ENCODE results near the gene LRBA.
A peak's percentile ranks its signal among the peaks of the same experiment; 100 is the strongest.

The LRBA gene

DNA sequence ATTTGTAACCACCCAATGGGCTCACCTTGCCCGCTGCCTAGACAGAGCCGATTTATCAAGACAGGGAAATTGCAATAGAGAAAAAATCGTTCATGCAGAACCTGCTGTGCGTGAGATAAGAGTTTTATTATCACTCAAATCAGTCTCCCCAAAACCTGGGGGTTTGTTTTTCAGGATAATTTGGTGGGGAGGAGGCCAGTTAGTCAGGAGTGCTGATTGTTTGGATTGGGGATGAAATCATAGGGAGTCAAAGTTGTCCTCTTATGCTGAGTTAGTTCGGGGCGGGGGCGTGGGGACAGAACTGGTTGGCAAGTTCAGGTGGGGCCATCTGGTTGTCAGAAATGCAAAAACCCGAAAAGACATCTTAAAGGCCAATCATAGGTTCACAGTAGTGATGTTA lies 230.1 kb downstream of the LRBA start:
- TF ChIP-seq, protein P1, sequence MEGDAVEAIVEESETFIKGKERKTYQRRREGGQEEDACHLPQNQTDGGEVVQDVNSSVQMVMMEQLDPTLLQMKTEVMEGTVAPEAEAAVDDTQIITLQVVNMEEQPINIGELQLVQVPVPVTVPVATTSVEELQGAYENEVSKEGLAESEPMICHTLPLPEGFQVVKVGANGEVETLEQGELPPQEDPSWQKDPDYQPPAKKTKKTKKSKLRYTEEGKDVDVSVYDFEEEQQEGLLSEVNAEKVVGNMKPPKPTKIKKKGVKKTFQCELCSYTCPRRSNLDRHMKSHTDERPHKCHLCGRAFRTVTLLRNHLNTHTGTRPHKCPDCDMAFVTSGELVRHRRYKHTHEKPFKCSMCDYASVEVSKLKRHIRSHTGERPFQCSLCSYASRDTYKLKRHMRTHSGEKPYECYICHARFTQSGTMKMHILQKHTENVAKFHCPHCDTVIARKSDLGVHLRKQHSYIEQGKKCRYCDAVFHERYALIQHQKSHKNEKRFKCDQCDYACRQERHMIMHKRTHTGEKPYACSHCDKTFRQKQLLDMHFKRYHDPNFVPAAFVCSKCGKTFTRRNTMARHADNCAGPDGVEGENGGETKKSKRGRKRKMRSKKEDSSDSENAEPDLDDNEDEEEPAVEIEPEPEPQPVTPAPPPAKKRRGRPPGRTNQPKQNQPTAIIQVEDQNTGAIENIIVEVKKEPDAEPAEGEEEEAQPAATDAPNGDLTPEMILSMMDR (IDR thresholded peaks at IDR 0.05; ENCODE audit: insufficient read depth, missing control alignments), result no peak
- no peak for DNase-seq (ENCODE audit: insufficient read length, low spot score)
- no peak for FAIRE-seq

GRCh38 chr4:150784305-150784704 lies 230.8 kb downstream of the LRBA start:
- DNase-seq (ENCODE audit: insufficient read length, low spot score) (no peak), FAIRE-seq (no peak)
- TF ChIP-seq, protein P1 (IDR thresholded peaks at IDR 0.05; ENCODE audit: insufficient read depth, missing control alignments), result no peak

DNA sequence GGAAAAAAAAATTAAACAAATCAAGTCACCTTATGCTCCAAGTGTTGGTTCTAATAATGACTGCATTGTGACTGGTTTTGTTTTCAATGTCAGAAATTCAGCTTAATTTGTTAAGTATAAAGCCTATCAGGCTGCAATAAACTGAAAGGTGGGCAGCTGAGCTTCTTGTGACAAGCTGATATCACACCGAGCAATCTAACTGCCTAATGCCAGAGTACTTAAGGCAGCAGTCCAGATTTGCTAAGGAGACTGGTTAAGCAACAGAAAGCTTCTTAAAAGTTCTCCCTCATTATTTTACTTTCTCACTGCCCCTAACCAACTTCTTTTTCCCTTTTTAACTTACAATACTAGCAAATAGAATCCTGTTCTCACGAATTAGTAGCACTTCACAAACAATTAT lies 232.2 kb downstream of the LRBA start:
- TF ChIP-seq, protein P1 (IDR thresholded peaks at IDR 0.05; ENCODE audit: insufficient read depth, missing control alignments), result no peak
- DNase-seq (ENCODE audit: insufficient read length, low spot score) (no peak), FAIRE-seq (peak; percentile 55)

- TF ChIP-seq, protein P1 (IDR thresholded peaks at IDR 0.05; ENCODE audit: insufficient read depth, missing control alignments), result no peak
- peak; percentile 38 for FAIRE-seq
- no peak for DNase-seq (ENCODE audit: insufficient read length, low spot score)
These were observed 232.8 kb downstream of the LRBA start for GRCh38 chr4:150782311-150782710.

DNA sequence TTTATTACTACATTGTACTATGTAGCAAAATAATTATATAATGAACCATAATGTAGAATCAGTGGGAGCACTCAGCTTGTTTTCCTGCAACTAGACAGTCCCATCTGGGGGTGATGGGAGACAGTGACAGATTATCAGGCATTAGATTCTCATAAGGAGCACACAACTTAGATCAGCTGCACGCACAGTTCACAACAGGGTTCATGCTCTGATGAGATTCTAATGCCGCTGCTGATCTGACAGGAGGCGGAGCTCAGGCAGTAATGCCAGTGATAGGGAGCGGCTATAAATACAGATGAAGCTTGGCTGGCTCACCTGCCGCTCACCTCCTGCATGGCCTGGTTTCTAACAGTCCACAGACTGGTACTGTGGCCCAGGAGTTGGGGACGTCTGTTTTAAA lies 233.9 kb downstream of the LRBA start:
- no peak for DNase-seq (ENCODE audit: insufficient read length, low spot score)
- peak; percentile 35 for FAIRE-seq
- TF ChIP-seq, protein P1 (IDR thresholded peaks at IDR 0.05; ENCODE audit: insufficient read depth, missing control alignments), result no peak

DNA sequence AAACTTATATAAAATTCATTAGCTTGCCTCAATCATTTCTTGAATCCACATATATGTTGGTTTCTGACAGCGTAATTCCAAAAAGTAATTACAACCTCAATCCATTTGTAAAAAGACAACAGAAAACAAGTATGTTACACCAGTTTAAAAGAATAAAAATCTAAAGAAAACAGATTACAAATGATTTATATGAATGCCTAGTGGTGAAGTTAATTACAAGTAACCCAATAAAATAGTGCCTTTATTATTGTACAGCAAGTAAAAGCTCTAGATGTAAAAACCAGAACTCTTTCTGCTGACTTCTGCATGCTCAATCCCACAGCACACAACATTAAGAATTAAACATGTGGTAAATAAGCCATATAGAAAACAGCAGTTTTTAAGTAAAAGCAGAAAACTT lies 235.4 kb downstream of the LRBA start:
- TF ChIP-seq, protein P1 (IDR thresholded peaks at IDR 0.05; ENCODE audit: insufficient read depth, missing control alignments), result no peak
- DNase-seq (ENCODE audit: insufficient read length, low spot score) (no peak), FAIRE-seq (no peak)

DNA sequence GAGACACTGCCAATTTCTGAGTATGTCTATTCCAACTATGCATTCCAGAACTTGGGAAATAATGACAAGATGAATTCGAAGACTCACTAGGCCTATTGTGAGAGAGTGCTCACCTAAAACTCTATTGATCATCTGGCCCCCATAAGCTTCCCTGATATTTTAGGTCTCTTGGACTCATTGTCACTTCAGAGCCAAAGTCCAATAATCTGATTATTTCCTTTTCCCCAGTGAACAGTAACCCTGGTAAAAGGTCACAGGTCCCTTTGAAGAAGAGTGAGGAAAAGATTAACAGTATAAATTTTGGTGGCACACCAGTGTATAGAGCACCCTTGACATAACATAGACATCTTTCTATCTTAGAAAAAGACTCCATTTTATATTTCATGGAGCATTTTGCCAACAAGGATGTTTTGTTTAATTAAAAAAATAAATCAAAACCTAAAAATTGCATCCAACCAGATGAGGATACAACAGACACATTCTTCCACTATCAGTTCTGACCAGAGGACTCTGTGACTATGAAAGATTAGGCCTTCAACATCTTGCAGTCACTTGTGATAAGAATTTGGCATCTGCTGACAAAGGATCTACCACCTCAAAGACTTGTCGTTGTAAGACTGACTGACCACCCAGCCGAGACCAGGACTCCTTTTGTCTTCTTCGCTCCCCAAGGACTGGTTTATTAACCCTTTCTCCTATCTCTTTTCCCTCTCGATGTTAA lies 241.2 kb downstream of the LRBA start:
- FAIRE-seq (no peak), DNase-seq (ENCODE audit: insufficient read length, low spot score) (no peak)
- TF ChIP-seq, protein P1 (IDR thresholded peaks at IDR 0.05; ENCODE audit: insufficient read depth, missing control alignments), result no peak
